Stimulated activated CD4-positive, alpha-beta T cell treated with anti-CD3 and anti-CD28 coated beads, Interleukin-1b, Interleukin-23, amount 100 ng/mL, for 1 hour (primary cell): ENCODE data around the gene STRADA.
"Not testable (repeated sequence)": the region's sequence is repeated elsewhere in the genome, so short reads cannot be mapped to it uniquely, and the experiment has no call there.

Experiments used
- DNase-seq, 2 donors: peaks; one replicate each; pipeline ENCODE4 v3.0.0-alpha.2; 2020; ENCODE audit warnings: low read depth in 2 of 2

STRADA gene

DNA sequence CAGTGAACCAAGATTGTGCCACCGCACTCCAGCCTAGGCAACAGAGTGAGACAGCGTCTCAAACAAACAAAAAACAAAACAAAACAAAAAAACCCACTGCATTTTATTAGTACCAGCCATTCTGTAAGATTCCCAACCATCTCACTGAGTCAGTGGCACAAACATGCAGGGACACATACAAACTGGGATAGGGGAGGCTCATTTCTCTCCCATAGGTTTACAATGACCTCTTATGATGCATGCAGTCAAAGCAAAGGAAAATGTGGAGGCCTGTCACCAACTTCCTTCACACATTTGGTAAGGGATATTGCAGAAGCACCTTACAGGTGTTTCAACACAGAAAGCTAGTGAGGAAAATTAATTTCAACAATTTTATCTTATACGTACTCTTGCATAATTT lies 12.4 kb upstream of the STRADA start:
- DNase-seq: no peak

- no peak for DNase-seq
Measured at GRCh38 chr17:63753215-63753614, 11.6 kb upstream of the STRADA start.

DNA sequence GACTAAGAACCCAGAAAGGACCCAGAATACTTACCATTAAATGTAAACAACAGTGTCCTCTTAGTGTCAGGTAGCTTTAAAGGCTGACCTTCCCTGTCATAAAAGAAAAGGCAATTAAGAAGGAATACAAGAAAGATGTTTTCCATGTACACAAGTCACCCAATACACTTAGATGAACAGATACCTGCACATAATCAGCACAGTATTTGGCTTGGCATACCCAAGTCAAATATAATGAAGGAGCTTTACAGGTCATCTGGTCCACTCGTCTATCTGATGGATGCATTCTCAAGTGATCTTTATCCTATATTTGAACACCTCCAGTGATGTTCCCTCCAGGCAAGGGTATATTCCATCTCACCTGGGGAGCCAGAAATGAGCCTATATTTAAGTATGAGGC lies 11.1 kb upstream of the STRADA start:
- DNase-seq: no peak

- no peak for DNase-seq
Measured at GRCh38 chr17:63751806-63752205, 10.2 kb upstream of the STRADA start.

DNA sequence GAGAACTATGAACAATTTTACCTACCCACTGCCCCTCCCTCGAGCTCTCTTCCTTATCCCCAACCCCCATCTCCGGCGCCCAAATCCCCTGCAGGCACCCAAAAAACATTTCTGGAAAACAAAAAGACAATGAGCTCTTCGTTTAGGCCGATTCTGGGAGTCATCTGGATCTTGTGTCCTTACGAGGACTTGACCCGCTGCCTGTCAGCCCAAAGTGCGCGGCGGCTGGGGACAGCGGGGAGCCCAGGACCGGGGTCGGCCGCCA lies 524 bp downstream of the STRADA start:
- DNase-seq: no peak

DNA sequence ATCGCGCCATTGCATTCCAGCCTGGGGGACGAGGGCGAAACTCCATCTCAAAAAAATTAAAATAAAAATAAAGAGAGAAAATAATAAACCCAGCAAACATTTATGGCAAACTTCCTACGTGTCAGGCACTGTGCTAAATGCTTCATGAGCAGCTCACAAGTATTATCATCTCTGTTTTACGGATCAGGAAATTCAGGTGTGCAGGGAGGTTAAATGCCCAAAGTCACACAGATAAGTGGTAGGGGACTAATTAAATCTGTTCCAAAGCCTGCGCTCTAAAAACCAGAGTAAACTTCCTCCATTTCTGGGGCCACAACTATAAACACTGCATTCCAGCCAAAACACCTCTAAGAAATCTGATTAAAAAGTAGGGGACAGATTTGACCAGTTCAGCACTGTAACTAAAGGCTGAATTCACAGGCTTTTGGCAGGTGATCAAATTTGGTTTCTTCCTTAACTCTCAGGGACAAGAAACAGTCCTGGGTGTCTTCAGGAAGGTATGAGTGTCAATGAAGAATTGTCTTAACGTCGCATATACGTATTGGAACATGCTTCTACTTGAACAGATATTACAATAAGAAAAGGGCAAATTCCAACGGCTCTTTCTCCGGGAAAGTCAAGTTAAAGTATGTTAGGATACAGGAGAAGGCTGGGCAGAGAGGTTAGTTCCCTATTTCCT lies 996 bp downstream of the STRADA start:
- no peak for DNase-seq

GRCh38 chr17:63735691-63736090 lies 5.9 kb downstream of the STRADA start:
- no peak for DNase-seq

- DNase-seq: no peak
Measured at GRCh38 chr17:63722403-63722802, 19.2 kb downstream of the STRADA start.

GRCh38 chr17:63720194-63720593 lies 21.4 kb downstream of the STRADA start:
- DNase-seq: not testable (repeated sequence)

- DNase-seq: no peak
Measured at GRCh38 chr17:63718988-63719387, 22.6 kb downstream of the STRADA start.

DNA sequence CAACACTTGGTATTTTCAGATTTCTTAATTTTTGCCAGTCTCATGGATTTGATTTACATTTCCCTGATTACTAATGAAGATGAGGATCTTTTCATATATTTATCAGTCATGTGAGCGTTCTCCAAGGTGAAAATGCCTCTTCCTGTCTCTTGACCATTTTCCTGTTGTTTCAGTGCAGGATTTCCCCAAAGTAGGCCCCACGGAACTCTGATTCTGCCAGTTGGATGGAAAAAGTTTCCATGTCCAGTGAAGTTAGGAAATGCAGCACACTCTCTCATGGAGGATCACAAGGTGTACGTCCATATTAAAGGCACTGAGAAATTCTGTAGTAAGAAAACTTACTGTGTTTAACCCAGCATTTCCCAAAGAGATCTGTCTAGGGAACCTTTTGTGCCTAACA lies 25.2 kb downstream of the STRADA start:
- no peak for DNase-seq

DNA sequence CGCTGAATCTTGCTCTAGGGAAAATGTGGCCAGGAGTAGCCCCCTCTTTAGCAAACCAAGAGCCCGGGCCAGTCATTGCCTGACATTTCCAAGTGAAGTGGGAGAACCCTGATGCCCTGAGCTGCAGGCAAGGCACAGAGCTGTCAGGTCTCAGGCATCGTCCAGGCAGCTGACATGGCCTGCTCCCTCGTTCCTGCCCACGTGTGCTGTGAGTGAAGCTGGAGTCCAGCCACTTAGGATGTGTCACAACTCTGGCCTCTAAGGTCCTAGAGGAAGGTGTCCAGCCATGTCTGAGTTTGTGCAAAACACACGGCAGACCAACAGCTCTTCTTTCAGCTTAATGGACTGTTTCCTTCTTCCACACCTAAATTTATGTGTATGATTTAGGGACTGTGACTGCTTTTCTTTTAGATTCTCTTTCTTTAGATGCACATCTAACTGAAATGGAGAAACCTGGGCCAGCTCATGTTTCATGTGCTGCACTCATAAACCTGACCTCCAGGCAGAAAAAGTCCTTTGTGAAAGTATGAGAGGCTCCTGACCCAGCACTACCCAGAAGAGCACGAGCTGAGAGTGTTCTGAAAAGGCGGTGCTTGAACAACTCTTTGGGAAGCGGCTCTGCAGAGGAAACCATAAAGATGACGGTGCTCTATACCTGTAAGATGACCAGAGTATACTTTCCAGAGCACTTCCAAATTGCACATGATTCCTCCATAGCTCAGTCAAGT lies 26.9 kb downstream of the STRADA start:
- no peak for DNase-seq

GRCh38 chr17:63709110-63709509 lies 32.5 kb downstream of the STRADA start:
- DNase-seq: no peak

DNA sequence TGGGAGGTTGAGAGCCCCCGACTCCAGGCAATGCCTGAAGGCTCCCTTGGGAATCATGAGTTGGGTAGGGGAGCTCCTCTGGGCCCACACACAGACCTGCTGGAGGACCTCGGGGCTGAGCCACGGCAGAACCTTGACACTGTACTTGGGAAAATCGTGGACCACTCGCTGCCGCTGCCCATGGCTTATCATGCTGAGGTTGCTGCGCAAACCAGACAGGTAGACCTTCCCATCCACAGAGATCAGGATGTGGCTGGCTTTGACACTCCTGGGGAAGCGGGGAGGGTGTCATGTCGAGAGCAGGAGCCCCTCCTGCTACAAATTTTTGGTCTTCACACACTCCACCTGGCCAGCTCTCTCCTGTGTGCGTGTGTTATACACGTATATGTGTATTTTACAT lies 34.4 kb downstream of the STRADA start:
- DNase-seq: no peak

GRCh38 chr17:63706336-63707082 lies 35.1 kb downstream of the STRADA start:
- no peak for DNase-seq

- DNase-seq: no peak
Measured at GRCh38 chr17:63705657-63706056, 35.9 kb downstream of the STRADA start.

DNA sequence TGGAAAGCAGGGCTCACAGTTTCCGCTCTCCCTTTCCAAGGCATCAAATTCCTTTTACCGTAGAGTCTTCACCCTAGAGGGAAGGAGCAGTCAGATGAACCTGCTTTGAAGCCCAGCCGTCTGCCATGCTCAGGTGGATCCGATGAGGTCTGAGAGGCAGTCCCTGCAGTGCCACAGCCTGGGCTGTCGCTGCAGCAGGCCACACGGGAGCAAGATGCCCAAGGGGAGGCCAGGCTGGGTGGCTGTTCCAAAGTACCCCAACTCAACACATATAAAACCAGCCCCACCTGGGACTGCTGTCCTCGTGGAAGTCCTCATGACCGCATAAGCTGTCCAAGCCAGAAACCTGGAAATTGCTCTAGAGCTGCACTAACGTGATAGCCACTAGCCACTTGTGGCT lies 36.8 kb downstream of the STRADA start:
- DNase-seq: no peak

- no peak for DNase-seq
Measured at GRCh38 chr17:63704259-63704576, 37.4 kb downstream of the STRADA start.

DNA sequence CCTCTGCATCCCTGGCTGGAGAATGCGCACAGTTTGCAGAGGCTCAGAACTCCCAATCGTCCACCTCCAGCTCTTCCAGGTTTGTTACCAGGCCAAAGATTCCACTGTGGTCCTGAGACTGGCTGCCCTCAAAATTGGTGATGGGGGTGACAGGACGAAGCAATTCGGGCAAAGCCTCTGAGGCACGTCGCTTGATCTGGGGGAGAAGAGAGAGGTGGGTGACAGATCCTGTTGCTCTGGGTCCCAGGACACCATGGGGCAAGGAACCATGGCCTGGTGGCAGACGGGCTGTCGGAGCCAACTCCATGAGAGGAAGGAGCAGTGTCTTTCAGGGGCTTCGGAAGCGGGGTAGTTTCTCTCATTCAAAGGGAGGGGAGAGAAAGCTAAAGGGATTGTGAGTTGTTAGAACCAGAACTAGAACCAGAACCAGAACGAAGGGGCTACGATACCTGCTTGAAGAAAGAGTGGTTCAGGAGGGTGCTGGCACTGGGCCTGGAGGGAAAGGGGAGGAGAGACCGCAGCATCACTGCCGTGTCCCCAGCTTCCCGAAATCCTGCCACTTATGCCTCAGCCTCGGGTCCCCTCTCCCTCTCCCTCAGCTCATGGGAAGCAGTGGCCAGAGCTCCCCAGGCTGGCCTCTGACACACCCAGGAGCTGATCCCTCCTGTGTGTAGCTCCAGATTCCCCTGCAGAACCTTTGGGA lies 37.9 kb downstream of the STRADA start:
- DNase-seq: no peak

- no peak for DNase-seq
Measured at GRCh38 chr17:63703029-63703428, 38.6 kb downstream of the STRADA start.

DNA sequence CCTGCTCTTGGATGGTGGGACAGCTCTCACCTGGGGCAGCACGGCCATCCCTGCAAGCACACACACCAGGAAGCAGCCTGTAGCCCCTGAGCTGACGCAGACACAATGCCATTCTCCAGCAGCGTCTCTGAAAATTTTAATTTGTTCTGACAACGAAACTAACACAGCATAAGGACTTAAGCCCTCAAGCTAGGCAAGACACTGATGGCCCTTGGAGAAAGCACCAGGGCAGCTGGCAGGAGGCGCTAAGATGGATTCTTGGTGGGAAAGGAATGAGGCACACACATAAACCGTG lies 38.9 kb downstream of the STRADA start:
- DNase-seq: no peak

GRCh38 chr17:63701868-63702720 lies 39.5 kb downstream of the STRADA start:
- DNase-seq: peak in 1 of 2 donors; percentile 44
